ENCODE measurements around the gene RHEBL1. TPM values are rescaled to one million over a fixed set of nuclear protein-coding genes. Genes with fewer than 3 reads are reported as not detected.

The RHEBL1 gene
- total and polyA plus RNA-seq, 7 donors: 0.21 to 1.2 (median 0.77) TPM; not detected in 3

DNA sequence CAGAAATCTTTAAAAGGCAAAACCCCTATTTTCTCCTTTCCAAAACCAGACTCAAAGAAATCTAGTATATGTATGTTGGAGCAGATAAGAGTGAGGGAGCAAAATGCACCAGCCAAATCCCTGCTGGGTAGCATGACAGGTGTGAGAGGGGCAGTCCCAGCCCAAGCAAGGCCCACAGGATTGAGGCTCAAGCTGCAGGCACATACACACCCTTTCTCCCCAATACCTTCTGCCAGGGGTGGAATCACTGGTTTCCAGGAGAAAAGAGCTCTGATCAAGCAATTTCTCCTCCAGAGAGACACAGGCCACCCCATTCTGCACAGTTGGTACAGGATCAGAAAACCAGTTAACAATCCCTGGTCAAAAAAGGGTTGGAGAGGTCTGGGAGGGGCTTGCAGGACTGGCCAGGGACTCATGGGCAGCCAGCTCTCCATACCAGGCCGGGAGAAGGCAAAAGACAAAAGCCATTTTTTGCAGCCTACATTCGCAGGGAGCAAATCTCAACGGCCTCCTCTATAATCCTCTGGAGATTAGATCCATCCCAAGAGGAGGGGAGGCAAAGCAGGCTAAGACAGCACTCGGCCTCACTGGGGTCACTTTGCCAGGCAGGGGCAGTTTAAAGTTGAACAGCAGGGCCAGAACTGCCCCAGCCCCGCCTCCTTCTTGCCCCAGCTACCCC is 11.3 kb downstream of the RHEBL1 start:
- DNase-seq: no peak
- Histone ChIP-seq H3K9me3 (no peaks in the 10 kb centered on the region), H3K4me1 (peaks cover 33% of the 10 kb centered on the region), H3K27ac (peak overlapping the region; percentile 95), H3K4me3 (peak overlapping the region; percentile 99), H3K27me3 (ENCODE audit: insufficient read depth in 3 of 3, low read length in 2 of 3) (no peaks in the 10 kb centered on the region), H3K36me3 (ENCODE audit: insufficient read depth in 1 of 2, low read depth in 1 of 2) (peaks cover 0 to 17% of the 10 kb centered on the region in 2 donors)
- TF ChIP-seq, protein P1, sequence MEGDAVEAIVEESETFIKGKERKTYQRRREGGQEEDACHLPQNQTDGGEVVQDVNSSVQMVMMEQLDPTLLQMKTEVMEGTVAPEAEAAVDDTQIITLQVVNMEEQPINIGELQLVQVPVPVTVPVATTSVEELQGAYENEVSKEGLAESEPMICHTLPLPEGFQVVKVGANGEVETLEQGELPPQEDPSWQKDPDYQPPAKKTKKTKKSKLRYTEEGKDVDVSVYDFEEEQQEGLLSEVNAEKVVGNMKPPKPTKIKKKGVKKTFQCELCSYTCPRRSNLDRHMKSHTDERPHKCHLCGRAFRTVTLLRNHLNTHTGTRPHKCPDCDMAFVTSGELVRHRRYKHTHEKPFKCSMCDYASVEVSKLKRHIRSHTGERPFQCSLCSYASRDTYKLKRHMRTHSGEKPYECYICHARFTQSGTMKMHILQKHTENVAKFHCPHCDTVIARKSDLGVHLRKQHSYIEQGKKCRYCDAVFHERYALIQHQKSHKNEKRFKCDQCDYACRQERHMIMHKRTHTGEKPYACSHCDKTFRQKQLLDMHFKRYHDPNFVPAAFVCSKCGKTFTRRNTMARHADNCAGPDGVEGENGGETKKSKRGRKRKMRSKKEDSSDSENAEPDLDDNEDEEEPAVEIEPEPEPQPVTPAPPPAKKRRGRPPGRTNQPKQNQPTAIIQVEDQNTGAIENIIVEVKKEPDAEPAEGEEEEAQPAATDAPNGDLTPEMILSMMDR (IDR thresholded peaks at IDR 0.05): no peak
- ATAC-seq: no peak
- intact Hi-C loops (cut with DNase I): loop anchor here (5.0 kb wide), 1 partner anchor 36 kb away; no protein-coding TSS in a partner anchor
- WGBS, 3 donors: 4 to 5% (median 4%) methylated on average over 5 of the region's 5 CpGs

DNA sequence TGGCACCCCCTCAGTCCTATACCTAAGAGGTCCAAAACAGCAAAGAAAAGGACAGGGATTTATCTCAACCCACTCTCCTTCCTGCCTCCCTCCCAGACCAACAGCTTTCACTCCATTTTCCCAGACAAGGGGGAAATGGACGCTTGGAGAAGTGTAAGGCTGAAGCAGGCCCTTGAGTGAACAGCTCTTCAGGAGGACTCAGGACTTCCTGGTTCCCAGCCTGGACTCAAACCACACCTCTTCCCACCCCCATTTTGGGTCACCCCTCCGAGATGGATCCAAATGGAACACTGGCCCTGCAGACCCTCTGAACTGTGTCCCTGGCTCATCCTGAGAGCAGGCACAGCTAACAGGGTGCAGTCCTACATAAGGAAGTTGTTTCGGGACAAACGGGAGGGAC is 11.9 kb downstream of the RHEBL1 start:
- peak overlapping the region; percentile 99 for H3K4me3 ChIP-seq
- 1 to 8% (median 2%) methylated on average over 4 of the region's 4 CpGs for WGBS, 3 donors
- ATAC-seq: no peak
- H3K4me1 ChIP-seq: peaks cover 33% of the 10 kb centered on the region
- peaks cover 2 to 24% of the 10 kb centered on the region in 2 donors for H3K36me3 ChIP-seq (ENCODE audit: insufficient read depth in 1 of 2, low read depth in 1 of 2)
- intact Hi-C loops (cut with DNase I): loop anchor here (5.0 kb wide), 1 partner anchor 36 kb away; no protein-coding TSS in a partner anchor
- H3K27me3 ChIP-seq (ENCODE audit: insufficient read depth in 3 of 3, low read length in 2 of 3): no peaks in the 10 kb centered on the region
- DNase-seq: no peak
- H3K9me3 ChIP-seq: no peaks in the 10 kb centered on the region
- H3K27ac ChIP-seq: peak overlapping the region; percentile 95
- TF ChIP-seq, protein P1 (IDR thresholded peaks at IDR 0.05): no peak

- peak overlapping the region; percentile 95 for H3K27ac ChIP-seq
- TF ChIP-seq, protein P1 (IDR thresholded peaks at IDR 0.05): no peak
- no peak for DNase-seq
- WGBS, 3 donors: 33 to 42% (median 37%) methylated on average over 7 of the region's 7 CpGs
- peak; percentile 36 to 62 (median 57) for ATAC-seq
- H3K9me3 ChIP-seq: no peaks in the 10 kb centered on the region
- intact Hi-C loops (cut with DNase I): loop anchor here (5.0 kb wide), 1 partner anchor 34 kb away; no protein-coding TSS in a partner anchor
- H3K4me3 ChIP-seq: peak overlapping the region; percentile 99
- peaks cover 33% of the 10 kb centered on the region for H3K4me1 ChIP-seq
- peaks cover 6 to 39% of the 10 kb centered on the region in 2 donors for H3K36me3 ChIP-seq (ENCODE audit: insufficient read depth in 1 of 2, low read depth in 1 of 2)
- H3K27me3 ChIP-seq (ENCODE audit: insufficient read depth in 3 of 3, low read length in 2 of 3): no peaks in the 10 kb centered on the region
Measured at GRCh38 chr12:49055978-49056754, 13.6 kb downstream of the RHEBL1 start.

- Histone ChIP-seq H3K9me3 (no peaks in the 10 kb centered on the region), H3K36me3 (ENCODE audit: insufficient read depth in 1 of 2, low read depth in 1 of 2) (peaks cover 6 to 50% of the 10 kb centered on the region in 2 donors), H3K4me3 (no peak overlapping the region), H3K27ac (peak overlapping the region; percentile 39), H3K27me3 (ENCODE audit: insufficient read depth in 3 of 3, low read length in 2 of 3) (no peaks in the 10 kb centered on the region), H3K4me1 (peaks cover 33% of the 10 kb centered on the region)
- DNase-seq (no peak), ATAC-seq (no peak)
- TF ChIP-seq, protein P1 (IDR thresholded peaks at IDR 0.05): no peak
- 54 to 60% (median 59%) methylated on average over 4 of the region's 4 CpGs for WGBS, 3 donors
- intact Hi-C loops (cut with DNase I): loop anchor here (5.0 kb wide), 1 partner anchor 33 kb away; no protein-coding TSS in a partner anchor
Measured at GRCh38 chr12:49055092-49055491, 14.7 kb downstream of the RHEBL1 start.

Measured in psoas muscle (tissue), 8 donors.